Measurements from ENCODE around the gene KDM4C. TPM values are rescaled to one million over a fixed set of nuclear protein-coding genes. Genes with fewer than 3 reads are reported as not detected.

Gene KDM4C
- total and polyA plus RNA-seq, 2 of the 13 experiments (the other 11 are each of a cell fraction or from before 2014, with no cell fraction given), result 19.4 to 23.6 TPM

DNA sequence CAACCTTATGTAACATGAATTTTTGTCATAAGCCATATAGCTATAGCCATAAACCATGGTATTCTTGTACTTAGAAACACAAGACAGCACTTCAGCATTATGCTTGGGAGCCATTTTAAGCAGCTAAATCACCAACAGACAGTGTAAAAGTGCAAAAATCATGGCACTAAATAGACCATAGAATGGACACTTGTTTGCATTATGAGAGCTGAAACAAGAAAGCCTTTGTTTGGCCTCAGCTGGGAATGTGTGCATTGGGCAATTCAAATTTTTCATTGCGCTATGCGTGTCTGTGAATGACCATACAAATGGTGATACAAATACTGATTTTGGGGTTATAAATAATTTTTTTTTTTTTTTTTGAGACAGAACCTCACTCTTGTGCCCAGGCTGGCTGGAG, 23.7 kb downstream of the KDM4C start (continued):
- TF ChIP-seq KIAA2018 (CRISPR knock-in tag; IDR thresholded peaks at IDR 0.05; ENCODE audit: borderline replicate concordance), result no peak
- TF ChIP-seq PREB (CRISPR knock-in tag; IDR thresholded peaks at IDR 0.05), result no peak
- TF ChIP-seq, protein P1, sequence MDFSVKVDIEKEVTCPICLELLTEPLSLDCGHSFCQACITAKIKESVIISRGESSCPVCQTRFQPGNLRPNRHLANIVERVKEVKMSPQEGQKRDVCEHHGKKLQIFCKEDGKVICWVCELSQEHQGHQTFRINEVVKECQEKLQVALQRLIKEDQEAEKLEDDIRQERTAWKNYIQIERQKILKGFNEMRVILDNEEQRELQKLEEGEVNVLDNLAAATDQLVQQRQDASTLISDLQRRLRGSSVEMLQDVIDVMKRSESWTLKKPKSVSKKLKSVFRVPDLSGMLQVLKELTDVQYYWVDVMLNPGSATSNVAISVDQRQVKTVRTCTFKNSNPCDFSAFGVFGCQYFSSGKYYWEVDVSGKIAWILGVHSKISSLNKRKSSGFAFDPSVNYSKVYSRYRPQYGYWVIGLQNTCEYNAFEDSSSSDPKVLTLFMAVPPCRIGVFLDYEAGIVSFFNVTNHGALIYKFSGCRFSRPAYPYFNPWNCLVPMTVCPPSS (IDR thresholded peaks at IDR 0.05), result no peak
- TF ChIP-seq, protein P2, sequence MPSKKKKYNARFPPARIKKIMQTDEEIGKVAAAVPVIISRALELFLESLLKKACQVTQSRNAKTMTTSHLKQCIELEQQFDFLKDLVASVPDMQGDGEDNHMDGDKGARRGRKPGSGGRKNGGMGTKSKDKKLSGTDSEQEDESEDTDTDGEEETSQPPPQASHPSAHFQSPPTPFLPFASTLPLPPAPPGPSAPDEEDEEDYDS (CRISPR knock-in tag; IDR thresholded peaks at IDR 0.05), result peak; percentile 59; the same call in 1 of the 2 replicates
- TF ChIP-seq ZNF513 (CRISPR knock-in tag; conservative IDR thresholded peaks at IDR 0.05), result no peak
- no peak for TF ChIP-seq SP4 (CRISPR knock-in tag; IDR thresholded peaks at IDR 0.05)
- no peak for TF ChIP-seq FOXJ3 (CRISPR knock-in tag; IDR thresholded peaks at IDR 0.05; ENCODE audit: borderline replicate concordance)
- TF ChIP-seq, protein P3, sequence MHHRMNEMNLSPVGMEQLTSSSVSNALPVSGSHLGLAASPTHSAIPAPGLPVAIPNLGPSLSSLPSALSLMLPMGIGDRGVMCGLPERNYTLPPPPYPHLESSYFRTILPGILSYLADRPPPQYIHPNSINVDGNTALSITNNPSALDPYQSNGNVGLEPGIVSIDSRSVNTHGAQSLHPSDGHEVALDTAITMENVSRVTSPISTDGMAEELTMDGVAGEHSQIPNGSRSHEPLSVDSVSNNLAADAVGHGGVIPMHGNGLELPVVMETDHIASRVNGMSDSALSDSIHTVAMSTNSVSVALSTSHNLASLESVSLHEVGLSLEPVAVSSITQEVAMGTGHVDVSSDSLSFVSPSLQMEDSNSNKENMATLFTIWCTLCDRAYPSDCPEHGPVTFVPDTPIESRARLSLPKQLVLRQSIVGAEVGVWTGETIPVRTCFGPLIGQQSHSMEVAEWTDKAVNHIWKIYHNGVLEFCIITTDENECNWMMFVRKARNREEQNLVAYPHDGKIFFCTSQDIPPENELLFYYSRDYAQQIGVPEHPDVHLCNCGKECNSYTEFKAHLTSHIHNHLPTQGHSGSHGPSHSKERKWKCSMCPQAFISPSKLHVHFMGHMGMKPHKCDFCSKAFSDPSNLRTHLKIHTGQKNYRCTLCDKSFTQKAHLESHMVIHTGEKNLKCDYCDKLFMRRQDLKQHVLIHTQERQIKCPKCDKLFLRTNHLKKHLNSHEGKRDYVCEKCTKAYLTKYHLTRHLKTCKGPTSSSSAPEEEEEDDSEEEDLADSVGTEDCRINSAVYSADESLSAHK (CRISPR knock-in tag; IDR thresholded peaks at IDR 0.05; ENCODE audit: borderline replicate concordance), result no peak
- no peak for TF ChIP-seq MYPOP (CRISPR knock-in tag; IDR thresholded peaks at IDR 0.05)
- no peak for TF ChIP-seq GTF3A (CRISPR knock-in tag; conservative IDR thresholded peaks at IDR 0.05)
- TF ChIP-seq HMG20B (CRISPR knock-in tag; conservative IDR thresholded peaks at IDR 0.05), result peak; percentile 90
- TF ChIP-seq RFX3 (CRISPR knock-in tag; IDR thresholded peaks at IDR 0.05), result no peak
- TF ChIP-seq ZFP41 (CRISPR knock-in tag; IDR thresholded peaks at IDR 0.05; ENCODE audit: borderline replicate concordance), result no peak
